ENCODE data around the gene GNPTG. TPM values are rescaled to one million over a fixed set of nuclear protein-coding genes. Genes with fewer than 3 reads are reported as not detected.

GNPTG gene
- total and polyA plus RNA-seq, 2 donors (not counting 3 experiments of a cell fraction or from before 2014, with no cell fraction given) = 51.6 to 109 TPM

DNA sequence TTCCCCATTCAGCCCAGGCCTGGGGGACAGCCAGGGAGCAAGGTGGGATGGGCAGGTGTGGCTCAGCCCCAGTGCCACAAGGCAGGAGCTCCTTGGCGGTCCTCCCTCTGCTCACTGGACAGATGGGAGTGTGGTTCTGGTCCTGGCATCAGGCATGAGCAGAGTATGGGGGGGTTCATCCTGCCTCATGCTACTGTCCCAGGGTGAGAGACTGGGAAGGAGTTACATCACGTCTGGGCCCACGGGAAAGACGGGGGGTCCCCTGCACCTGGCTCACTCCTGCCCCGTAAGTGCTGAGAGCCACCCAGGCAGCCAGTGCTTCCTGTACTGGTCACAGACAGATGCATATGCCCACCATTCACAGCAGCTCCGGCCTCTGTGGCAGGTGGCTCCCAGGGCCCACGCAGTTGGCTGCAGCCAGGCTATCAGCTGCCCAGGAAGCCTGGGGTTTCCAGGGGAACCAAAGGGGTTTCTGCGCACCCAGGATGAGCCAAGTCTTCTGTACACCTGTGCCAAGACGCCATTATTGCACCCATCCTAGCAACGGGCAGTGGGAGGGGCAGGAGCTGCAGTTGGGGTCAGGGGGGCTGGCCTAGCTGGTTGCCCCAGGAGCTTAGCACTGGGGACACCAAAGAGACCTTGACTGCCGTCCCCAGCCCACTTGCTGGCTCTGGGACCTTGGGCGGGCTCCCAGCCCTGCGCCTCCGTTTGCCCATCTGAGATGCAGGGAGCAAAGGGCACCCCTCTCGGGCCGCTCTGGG is 16.3 kb upstream of the GNPTG start:
- peaks cover 35 to 47% of the 10 kb centered on the region in 2 experiments for H3K27me3 ChIP-seq (ENCODE audit: control insufficient read depth in 2 of 2, insufficient read depth in 2 of 2, low read length in 2 of 2)
- no peaks in the 10 kb centered on the region for H3K9me1 ChIP-seq (replicated peaks; ENCODE audit: control insufficient read depth, extremely low read depth, insufficient read depth, low read length)
- peaks cover 12% of the 10 kb centered on the region for H3K4me1 ChIP-seq (ENCODE audit: control insufficient read depth, extremely low read depth, insufficient read depth, low read length)
- ChIA-PET POLR2A (no interaction called here), CTCF (interaction anchor here (0.6 to 1.3 kb wide), 2 partner anchors 8 to 11 kb away, joined by 3 read pairs; no protein-coding TSS in a partner anchor)
- TF ChIP-seq POLR2AphosphoS5 (IDR thresholded peaks at IDR 0.05; ENCODE audit: insufficient read depth, low read depth, low read length) (no peak), POLR2A (IDR thresholded peaks at IDR 0.05; ENCODE audit: low read depth, low read length) (no peak), FOS (IDR thresholded peaks at IDR 0.05; ENCODE audit: borderline replicate concordance, insufficient read depth, low read length) (no peak), EZH2 (IDR thresholded peaks at IDR 0.05; ENCODE audit: borderline replicate concordance, low read depth, low read length, severe bottlenecking) (no peak), JUN (IDR thresholded peaks at IDR 0.05; ENCODE audit: borderline replicate concordance, insufficient read depth, insufficient read length, low read depth) (no peak), GATA2 (IDR thresholded peaks at IDR 0.05; ENCODE audit: insufficient read depth, insufficient read length, low read depth, low read length) (no peak), MYC (IDR thresholded peaks at IDR 0.05; ENCODE audit: low read depth, low read length) (no peak), MAX (IDR thresholded peaks at IDR 0.05; ENCODE audit: insufficient read depth, insufficient read length) (no peak)
- TF ChIP-seq, protein P1, sequence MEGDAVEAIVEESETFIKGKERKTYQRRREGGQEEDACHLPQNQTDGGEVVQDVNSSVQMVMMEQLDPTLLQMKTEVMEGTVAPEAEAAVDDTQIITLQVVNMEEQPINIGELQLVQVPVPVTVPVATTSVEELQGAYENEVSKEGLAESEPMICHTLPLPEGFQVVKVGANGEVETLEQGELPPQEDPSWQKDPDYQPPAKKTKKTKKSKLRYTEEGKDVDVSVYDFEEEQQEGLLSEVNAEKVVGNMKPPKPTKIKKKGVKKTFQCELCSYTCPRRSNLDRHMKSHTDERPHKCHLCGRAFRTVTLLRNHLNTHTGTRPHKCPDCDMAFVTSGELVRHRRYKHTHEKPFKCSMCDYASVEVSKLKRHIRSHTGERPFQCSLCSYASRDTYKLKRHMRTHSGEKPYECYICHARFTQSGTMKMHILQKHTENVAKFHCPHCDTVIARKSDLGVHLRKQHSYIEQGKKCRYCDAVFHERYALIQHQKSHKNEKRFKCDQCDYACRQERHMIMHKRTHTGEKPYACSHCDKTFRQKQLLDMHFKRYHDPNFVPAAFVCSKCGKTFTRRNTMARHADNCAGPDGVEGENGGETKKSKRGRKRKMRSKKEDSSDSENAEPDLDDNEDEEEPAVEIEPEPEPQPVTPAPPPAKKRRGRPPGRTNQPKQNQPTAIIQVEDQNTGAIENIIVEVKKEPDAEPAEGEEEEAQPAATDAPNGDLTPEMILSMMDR (IDR thresholded peaks at IDR 0.05; ENCODE audit: extremely low read depth in 1 of 2, insufficient read depth in 1 of 2, low read depth in 1 of 2, low read length in 2 of 2) = no peak
- dilution Hi-C loops (cut with MboI; ENCODE audit: extremely low pct_ligation_motif_present, low sequenced_read_pairs) = no loop called here
- FAIRE-seq = no peak
- no peaks in the 10 kb centered on the region for H3K79me2 ChIP-seq (ENCODE audit: control insufficient read depth, insufficient read depth, low read length)
- no peak overlapping the region for H3K27ac ChIP-seq (ENCODE audit: insufficient read depth, low read depth, low read length)
- H2AFZ ChIP-seq (ENCODE audit: low read depth, low read length) = no peak overlapping the region
- H3K36me3 ChIP-seq (ENCODE audit: control insufficient read depth in 2 of 2, extremely low read depth in 1 of 2, insufficient read depth in 2 of 2, low read length in 2 of 2) = no peaks in the 10 kb centered on the region
- H3K4me3 ChIP-seq (replicated peaks in 1 of 3; ENCODE audit: insufficient read depth in 1 of 3, low read depth in 1 of 3, low read length in 3 of 3) = no peak overlapping the region
- H3K4me2 ChIP-seq (ENCODE audit: insufficient read depth, low read length) = no peak overlapping the region
- intact Hi-C loops (cut with micrococcal nuclease) = no loop called here
- no TSS peak for BruUV-seq (replicated peaks)
- H4K20me1 ChIP-seq (replicated peaks; ENCODE audit: control insufficient read depth, extremely low read depth, insufficient read depth, low read length) = no peaks in the 10 kb centered on the region
- H3K9ac ChIP-seq (replicated peaks; ENCODE audit: extremely low read depth, insufficient read depth, low read length) = no peak overlapping the region
- H3K9me3 ChIP-seq (replicated peaks; ENCODE audit: control insufficient read depth, insufficient read depth, low read length) = no peaks in the 10 kb centered on the region
- no peak for DNase-seq (ENCODE audit: low read depth, low spot score)
